CD14-positive monocyte (primary cell): Measurements from ENCODE around the gene EDN2. TPM values are rescaled to one million over a fixed set of nuclear protein-coding genes. Genes with fewer than 3 reads are reported as not detected.

Experiments
- DNase-seq, 3 donors: peaks; one replicate each; pipeline ENCODE4 v3.0.0-alpha.2; 2011 to 2022
- H2AFZ ChIP-seq: 2 replicates; pipeline ENCODE4 v1.6.0; 2012; ENCODE audit warnings: mild to moderate bottlenecking, low read depth, low read length, inconsistent platforms; ENCODE audit not compliant: insufficient read depth, poor library complexity, severe bottlenecking
- H3K27ac ChIP-seq, 2 donors: 1 replicate in 1 of 2; 2 replicates in 1 of 2; pipeline ENCODE4 v1.5.1; 2012 to 2013; ENCODE audit warnings: low read length in 2 of 2, control low read depth in 1 of 2, inconsistent platforms in 1 of 2, low read depth in 1 of 2, mild to moderate bottlenecking in 1 of 2
- H3K27me3 ChIP-seq, 2 donors: one replicate each; pipeline versions ENCODE4 v1.6.0 to v1.6.1; 2011 to 2013; ENCODE audit warnings: low read length in 2 of 2; ENCODE audit not compliant: control insufficient read depth in 2 of 2, insufficient read depth in 2 of 2
- H3K36me3 ChIP-seq, 2 donors: replicated peaks in 1 of 2; 1 replicate in 1 of 2; 2 replicates in 1 of 2; pipeline versions ENCODE4 v1.5.1 to v1.6.1; 2012 to 2013; ENCODE audit warnings: low read length in 2 of 2, control low read depth in 1 of 2, inconsistent platforms in 1 of 2, mild to moderate bottlenecking in 1 of 2; ENCODE audit not compliant: insufficient read depth in 2 of 2, control insufficient read depth in 1 of 2
- H3K4me1 ChIP-seq, 2 donors: 1 replicate in 1 of 2; 2 replicates in 1 of 2; pipeline versions ENCODE4 v1.5.1 to v1.6.1; 2012 to 2013; ENCODE audit warnings: low read length in 2 of 2, control low read depth in 1 of 2, inconsistent platforms in 1 of 2, mild to moderate bottlenecking in 1 of 2, moderate library complexity in 1 of 2; ENCODE audit not compliant: insufficient read depth in 2 of 2, control insufficient read depth in 1 of 2
- H3K4me2 ChIP-seq: replicated peaks from 2 replicates; pipeline ENCODE3; 2012; ENCODE audit warnings: low read length, moderate library complexity, mild to moderate bottlenecking; ENCODE audit not compliant: poor library complexity, severe bottlenecking; ENCODE audit errors: extremely low read depth
- H3K4me3 ChIP-seq, 3 experiments: fragments of 200-600 bp in 1 of 3; sonication (generic) in 1 of 3; replicated peaks in 1 of 3; 1 replicate in 2 of 3; 2 replicates in 1 of 3; pipeline ENCODE4 v1.5.1; 2011 to 2013; ENCODE audit warnings: low read length in 3 of 3, mild to moderate bottlenecking in 3 of 3, control low read depth in 2 of 3, low read depth in 2 of 3, inconsistent platforms in 1 of 3, moderate library complexity in 1 of 3
- H3K79me2 ChIP-seq: 2 replicates; pipeline ENCODE4 v1.6.0; 2012; ENCODE audit warnings: mild to moderate bottlenecking, control low read depth, inconsistent platforms, low read length, moderate library complexity; ENCODE audit not compliant: insufficient read depth
- H3K9ac ChIP-seq: 2 replicates; pipeline ENCODE4 v1.6.0; 2017; ENCODE audit warnings: low read length, mild to moderate bottlenecking; ENCODE audit not compliant: insufficient read depth, poor library complexity, severe bottlenecking
- H3K9me3 ChIP-seq, 2 donors: replicated peaks in 1 of 2; 1 replicate in 1 of 2; 2 replicates in 1 of 2; pipeline versions ENCODE4 v1.5.1 to v1.6.1; 2012 to 2013; ENCODE audit warnings: low read length in 2 of 2, control low read depth in 1 of 2; ENCODE audit not compliant: control insufficient read depth in 1 of 2, insufficient read depth in 1 of 2
- H4K20me1 ChIP-seq: 2 replicates; pipeline ENCODE4 v1.6.0; 2012; ENCODE audit warnings: mild to moderate bottlenecking, low read length, control low read depth, moderate library complexity; ENCODE audit not compliant: insufficient read depth
- H3K27ac Mint-ChIP-seq, 7 donors: one replicate each; pipeline ENCODE4 v1.8.0; 2020; ENCODE audit warnings: mild to moderate bottlenecking in 7 of 7, mixed read lengths in 7 of 7, moderate library complexity in 6 of 7, inconsistent platforms in 2 of 7
- H3K27me3 Mint-ChIP-seq, 3 donors: one replicate each; pipeline ENCODE4 v1.8.0; 2021 to 2022; ENCODE audit warnings: low read depth in 3 of 3, mild to moderate bottlenecking in 3 of 3, mixed read lengths in 3 of 3, moderate library complexity in 3 of 3, inconsistent platforms in 1 of 3
- H3K36me3 Mint-ChIP-seq, 2 donors: one replicate each; pipeline ENCODE4 v1.8.0; 2020; ENCODE audit warnings: mixed read lengths in 2 of 2, inconsistent platforms in 1 of 2, mild to moderate bottlenecking in 1 of 2
- H3K4me1 Mint-ChIP-seq: one replicate; pipeline ENCODE4 v1.8.0; 2020; ENCODE audit warnings: mild to moderate bottlenecking, mixed read lengths
- H3K4me3 Mint-ChIP-seq, 2 donors: one replicate each; pipeline ENCODE4 v1.8.0; 2020; ENCODE audit warnings: mild to moderate bottlenecking in 2 of 2, mixed read lengths in 2 of 2, moderate library complexity in 1 of 2
- H3K9me3 Mint-ChIP-seq, 7 donors: one replicate each; pipeline ENCODE4 v1.8.0; 2020 to 2022; ENCODE audit warnings: mixed read lengths in 7 of 7, mild to moderate bottlenecking in 6 of 7, moderate library complexity in 6 of 7, inconsistent platforms in 2 of 7
- WGBS: methylation state at CpG from one replicate; pipeline ENCODE4 v1.1.5; 2013; ENCODE audit warnings: missing lambda C conversion rate; ENCODE audit not compliant: insufficient coverage; 5-methylcytosine and 5-hydroxymethylcytosine counted together
- intact Hi-C, 2 donors: fragments of 100-400 bp; cut with micrococcal nuclease; formaldehyde crosslinking; loops; one replicate each; pipeline versions ENCODE4 v1.15.0 to v1.15.1; 2023
- polyA plus RNA-seq, 3 donors: library from polyadenylated mRNA; depleted of rRNA in 1 of 3; unstranded in 2 of 3; stranded (reverse) in 1 of 3; fragments of 300-500 nt in 2 of 3; fragments of >200 nt in 1 of 3; fragmentation: Illumina TruSeq in 2 of 3; gene quantifications; 1 replicate in 2 of 3; 2 replicates in 1 of 3; pipeline ENCODE4 v1.2.3, GENCODE V29; 2012 to 2021
- TF ChIP-seq, protein P1 (sequence below): fragments of 200-600 bp; IDR thresholded peaks from one replicate; pipeline ENCODE4 v1.8.0; 2022; ENCODE audit warnings: antibody characterized with exemption, mild to moderate bottlenecking

EDN2 gene
- polyA plus RNA-seq, 3 donors: not detected

DNA sequence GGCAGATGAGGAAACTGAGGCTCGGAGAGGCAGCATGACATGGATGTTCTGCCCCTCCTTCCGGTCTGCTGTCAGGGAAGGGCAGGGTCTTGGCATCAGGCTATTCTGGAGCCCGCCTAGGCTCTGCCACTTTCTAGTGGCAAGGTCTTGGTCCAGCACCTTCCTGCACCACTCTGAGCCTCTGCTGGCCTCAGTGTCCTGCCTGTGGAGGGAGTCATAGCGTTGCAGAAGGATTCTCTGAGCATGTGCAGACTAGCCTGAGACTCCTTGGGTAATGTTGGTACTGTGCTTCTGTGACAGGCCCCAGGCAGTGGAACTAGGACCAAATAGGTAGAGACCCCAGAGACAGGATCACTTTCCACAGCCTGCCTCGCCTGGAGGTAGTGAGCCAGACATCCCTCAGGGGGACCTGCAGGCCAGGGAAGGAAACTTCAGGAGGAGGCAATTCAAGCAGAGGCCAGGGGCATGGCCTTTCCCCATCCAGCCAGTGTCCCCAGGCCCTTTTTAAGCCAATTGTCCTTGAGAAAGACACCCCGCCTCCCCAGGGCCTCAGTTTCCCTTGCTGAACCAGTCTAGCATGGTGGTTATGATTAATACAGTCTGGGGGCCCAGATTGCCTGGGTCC, 10.6 kb downstream of the EDN2 start:
- Histone ChIP-seq H2AFZ (no peak overlapping the region), H3K9me3 (no peaks in the 10 kb centered on the region), H3K79me2 (no peaks in the 10 kb centered on the region), H3K4me2 (no peak overlapping the region), H4K20me1 (no peaks in the 10 kb centered on the region), H3K36me3 (no peaks in the 10 kb centered on the region), H3K4me3 (no peak overlapping the region), H3K9ac (no peak overlapping the region), H3K4me1 (no peaks in the 10 kb centered on the region), H3K27me3 (no peaks in the 10 kb centered on the region), H3K27ac (no peak overlapping the region)
- H3K4me3 Mint-ChIP-seq: no peak overlapping the region
- WGBS: 96% methylated on average over 5 of the region's 6 CpGs
- no peak overlapping the region for H3K27ac Mint-ChIP-seq
- no peaks in the 10 kb centered on the region for H3K4me1 Mint-ChIP-seq
- no peaks in the 10 kb centered on the region for H3K9me3 Mint-ChIP-seq
- TF ChIP-seq, protein P1, sequence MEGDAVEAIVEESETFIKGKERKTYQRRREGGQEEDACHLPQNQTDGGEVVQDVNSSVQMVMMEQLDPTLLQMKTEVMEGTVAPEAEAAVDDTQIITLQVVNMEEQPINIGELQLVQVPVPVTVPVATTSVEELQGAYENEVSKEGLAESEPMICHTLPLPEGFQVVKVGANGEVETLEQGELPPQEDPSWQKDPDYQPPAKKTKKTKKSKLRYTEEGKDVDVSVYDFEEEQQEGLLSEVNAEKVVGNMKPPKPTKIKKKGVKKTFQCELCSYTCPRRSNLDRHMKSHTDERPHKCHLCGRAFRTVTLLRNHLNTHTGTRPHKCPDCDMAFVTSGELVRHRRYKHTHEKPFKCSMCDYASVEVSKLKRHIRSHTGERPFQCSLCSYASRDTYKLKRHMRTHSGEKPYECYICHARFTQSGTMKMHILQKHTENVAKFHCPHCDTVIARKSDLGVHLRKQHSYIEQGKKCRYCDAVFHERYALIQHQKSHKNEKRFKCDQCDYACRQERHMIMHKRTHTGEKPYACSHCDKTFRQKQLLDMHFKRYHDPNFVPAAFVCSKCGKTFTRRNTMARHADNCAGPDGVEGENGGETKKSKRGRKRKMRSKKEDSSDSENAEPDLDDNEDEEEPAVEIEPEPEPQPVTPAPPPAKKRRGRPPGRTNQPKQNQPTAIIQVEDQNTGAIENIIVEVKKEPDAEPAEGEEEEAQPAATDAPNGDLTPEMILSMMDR: no peak
- no peaks in the 10 kb centered on the region for H3K36me3 Mint-ChIP-seq
- H3K27me3 Mint-ChIP-seq: peaks cover 2 to 3% (median 3%) of the 10 kb centered on the region in 3 donors
- intact Hi-C loops: no loop called here
- no peak for DNase-seq

GRCh38 chr1:41471658-41472057, 12.8 kb downstream of the EDN2 start:
- H3K27ac ChIP-seq: no peak overlapping the region
- Mint-ChIP-seq H3K27ac (no peak overlapping the region), H3K4me1 (no peaks in the 10 kb centered on the region), H3K9me3 (no peaks in the 10 kb centered on the region), H3K36me3 (no peaks in the 10 kb centered on the region), H3K27me3 (peaks cover 3 to 6% (median 3%) of the 10 kb centered on the region in 3 donors), H3K4me3 (no peak overlapping the region)
- whole genome bisulfite sequencing: 92% methylated on average over 1 of the region's 6 CpGs
- TF ChIP-seq, protein P1: no peak
- H3K9me3 ChIP-seq: no peaks in the 10 kb centered on the region
- no peak overlapping the region for H3K9ac ChIP-seq
- no peaks in the 10 kb centered on the region for H3K79me2 ChIP-seq
- H3K27me3 ChIP-seq: no peaks in the 10 kb centered on the region
- no peaks in the 10 kb centered on the region for H4K20me1 ChIP-seq
- no peak overlapping the region for H3K4me3 ChIP-seq
- no peak overlapping the region for H3K4me2 ChIP-seq
- no peak for DNase-seq
- H3K4me1 ChIP-seq: no peaks in the 10 kb centered on the region
- H2AFZ ChIP-seq: no peak overlapping the region
- no peaks in the 10 kb centered on the region for H3K36me3 ChIP-seq
- intact Hi-C loops: no loop called here
